Stimulated activated naive CD8-positive, alpha-beta T cell treated with anti-CD3 and anti-CD28 coated beads, Interleukin-15, amount 100 ng/mL, for 72 hours (primary cell): Measurements from ENCODE around the gene PLG.
A peak's percentile ranks its signal among the peaks of the same experiment; 100 is the strongest.
"Not testable (repeated sequence)": the region's sequence is repeated elsewhere in the genome, so short reads cannot be mapped to it uniquely, and the experiment has no call there.

Experiments used
- ATAC-seq: fragments of 150-1000 bp; cut with Tn5 transposase; 2 replicates; pipeline ENCODE4 v1.10.0; 2021; ENCODE audit warnings: mild to moderate bottlenecking, moderate library complexity
- DNase-seq, 2 donors: peaks; one replicate each; pipeline ENCODE4 v3.0.0; 2021 to 2022
- H3K27ac Mint-ChIP-seq, 2 donors: one replicate each; pipeline ENCODE4 v1.8.0; 2022; ENCODE audit warnings: mild to moderate bottlenecking in 2 of 2, mixed read lengths in 2 of 2, moderate library complexity in 2 of 2
- H3K27me3 Mint-ChIP-seq: one replicate; pipeline ENCODE4 v1.8.0; 2022; ENCODE audit warnings: mixed read lengths
- H3K4me1 Mint-ChIP-seq: one replicate; pipeline ENCODE4 v1.8.0; 2022; ENCODE audit warnings: mild to moderate bottlenecking, mixed read lengths
- H3K4me3 Mint-ChIP-seq, 2 donors: one replicate each; pipeline ENCODE4 v1.8.0; 2022; ENCODE audit warnings: mild to moderate bottlenecking in 2 of 2, mixed read lengths in 2 of 2, moderate library complexity in 1 of 2
- H3K9me3 Mint-ChIP-seq, 2 donors: one replicate each; pipeline ENCODE4 v1.8.0; 2022; ENCODE audit warnings: mixed read lengths in 2 of 2

The PLG gene

GRCh38 chr6:160690458-160690857 lies 11.6 kb upstream of the PLG start:
- ATAC-seq: no peak
- Mint-ChIP-seq H3K9me3 (no peaks in the 10 kb centered on the region), H3K27me3 (peaks cover 14% of the 10 kb centered on the region), H3K27ac (no peak overlapping the region), H3K4me1 (no peaks in the 10 kb centered on the region), H3K4me3 (no peak overlapping the region)
- no peak for DNase-seq

- Mint-ChIP-seq H3K4me1 (no peaks in the 10 kb centered on the region), H3K4me3 (no peak overlapping the region), H3K27me3 (peaks cover 19% of the 10 kb centered on the region), H3K9me3 (no peaks in the 10 kb centered on the region), H3K27ac (no peak overlapping the region)
- DNase-seq (no peak), ATAC-seq (no peak)
Measured at GRCh38 chr6:160691617-160692016, 10.4 kb upstream of the PLG start.

GRCh38 chr6:160692369-160692959 lies 9.6 kb upstream of the PLG start:
- no peak overlapping the region for H3K4me3 Mint-ChIP-seq
- no peak for ATAC-seq
- no peak for DNase-seq
- no peaks in the 10 kb centered on the region for H3K9me3 Mint-ChIP-seq
- no peaks in the 10 kb centered on the region for H3K4me1 Mint-ChIP-seq
- H3K27me3 Mint-ChIP-seq: peaks cover 19% of the 10 kb centered on the region
- H3K27ac Mint-ChIP-seq: no peak overlapping the region

DNA sequence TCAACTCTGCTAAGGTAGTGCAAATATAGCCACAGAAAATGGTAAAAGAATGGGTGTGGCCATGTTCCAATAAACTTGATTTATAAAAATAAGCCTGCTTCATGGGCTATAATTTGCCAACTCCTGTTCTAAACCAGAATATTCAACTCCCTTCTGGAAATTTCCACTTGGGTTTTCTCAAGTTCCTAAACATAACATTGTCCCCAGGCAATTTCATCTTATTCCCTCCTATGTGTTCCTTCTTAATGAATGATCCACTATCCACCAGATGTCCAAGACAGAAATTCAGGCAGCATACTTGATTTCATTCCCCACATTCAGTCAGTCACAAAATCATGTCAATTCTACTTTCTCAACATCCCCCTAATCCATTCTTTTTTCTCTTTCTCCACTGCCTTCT lies 7.0 kb upstream of the PLG start:
- H3K4me1 Mint-ChIP-seq, H3K4me3 Mint-ChIP-seq, H3K27ac Mint-ChIP-seq, DNase-seq, H3K9me3 Mint-ChIP-seq, ATAC-seq: not testable (repeated sequence)
- H3K27me3 Mint-ChIP-seq: peaks cover 27% of the 10 kb centered on the region

DNA sequence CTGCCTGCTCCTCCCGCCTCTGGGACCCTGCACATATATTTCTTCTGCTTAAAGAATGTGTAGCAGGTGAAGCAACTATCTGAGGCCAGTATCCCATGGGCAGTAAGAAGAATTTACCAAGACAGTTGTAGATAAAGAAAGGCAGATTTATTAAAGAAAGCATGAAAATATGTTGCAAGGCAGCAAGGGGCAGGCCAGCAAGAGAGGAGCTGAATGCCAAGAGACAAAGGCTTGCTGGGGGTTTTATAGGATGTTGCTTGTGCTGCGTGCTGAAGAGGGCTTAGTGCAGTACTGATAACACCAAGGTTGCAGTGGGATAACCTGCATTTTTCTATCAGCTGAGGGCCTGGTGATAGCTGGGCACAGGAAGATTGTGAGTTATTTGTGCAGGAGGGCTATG lies 6.4 kb upstream of the PLG start:
- H3K27ac Mint-ChIP-seq, H3K4me1 Mint-ChIP-seq, ATAC-seq, H3K9me3 Mint-ChIP-seq, DNase-seq, H3K4me3 Mint-ChIP-seq: not testable (repeated sequence)
- peaks cover 27% of the 10 kb centered on the region for H3K27me3 Mint-ChIP-seq

GRCh38 chr6:160696884-160697283 lies 5.2 kb upstream of the PLG start:
- H3K27ac Mint-ChIP-seq, H3K4me1 Mint-ChIP-seq, ATAC-seq, H3K4me3 Mint-ChIP-seq, DNase-seq, H3K9me3 Mint-ChIP-seq: not testable (repeated sequence)
- peaks cover 32% of the 10 kb centered on the region for H3K27me3 Mint-ChIP-seq

DNA sequence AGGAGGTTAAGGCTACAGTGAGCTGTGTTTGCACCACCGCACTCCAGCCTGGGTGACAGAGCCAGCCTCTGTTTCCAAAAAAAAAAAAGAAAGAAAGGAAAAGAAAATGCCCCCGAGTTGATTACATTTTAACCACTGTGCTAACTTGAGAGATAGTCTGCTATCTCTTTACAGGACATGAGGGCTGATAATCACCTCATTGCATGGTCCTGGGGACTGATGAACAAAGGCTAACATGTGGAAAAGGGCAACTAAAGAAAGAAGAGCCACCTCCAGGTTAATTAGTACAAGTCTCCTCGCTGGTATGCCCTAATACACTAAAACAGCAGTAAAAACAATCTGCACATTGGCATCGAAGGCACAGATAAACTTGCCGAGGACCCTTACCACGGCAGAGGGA lies 4.2 kb upstream of the PLG start:
- ATAC-seq (no peak), DNase-seq (no peak)
- Mint-ChIP-seq H3K9me3 (no peaks in the 10 kb centered on the region), H3K4me1 (no peaks in the 10 kb centered on the region), H3K4me3 (no peak overlapping the region), H3K27me3 (peaks cover 34% of the 10 kb centered on the region), H3K27ac (no peak overlapping the region)

GRCh38 chr6:160704688-160705087 lies 2.6 kb downstream of the PLG start:
- H3K4me3 Mint-ChIP-seq: not testable (repeated sequence)

GRCh38 chr6:160708993-160709392 lies 6.9 kb downstream of the PLG start:
- H3K4me1 Mint-ChIP-seq, H3K4me3 Mint-ChIP-seq, H3K27ac Mint-ChIP-seq, DNase-seq, H3K27me3 Mint-ChIP-seq, H3K9me3 Mint-ChIP-seq, ATAC-seq: not testable (repeated sequence)

More at GRCh38 chr6:160704688-160705087, 2.6 kb downstream of the PLG start:
- H3K27me3 Mint-ChIP-seq, ATAC-seq, H3K9me3 Mint-ChIP-seq, H3K27ac Mint-ChIP-seq, H3K4me1 Mint-ChIP-seq, DNase-seq: not testable (repeated sequence)

DNA sequence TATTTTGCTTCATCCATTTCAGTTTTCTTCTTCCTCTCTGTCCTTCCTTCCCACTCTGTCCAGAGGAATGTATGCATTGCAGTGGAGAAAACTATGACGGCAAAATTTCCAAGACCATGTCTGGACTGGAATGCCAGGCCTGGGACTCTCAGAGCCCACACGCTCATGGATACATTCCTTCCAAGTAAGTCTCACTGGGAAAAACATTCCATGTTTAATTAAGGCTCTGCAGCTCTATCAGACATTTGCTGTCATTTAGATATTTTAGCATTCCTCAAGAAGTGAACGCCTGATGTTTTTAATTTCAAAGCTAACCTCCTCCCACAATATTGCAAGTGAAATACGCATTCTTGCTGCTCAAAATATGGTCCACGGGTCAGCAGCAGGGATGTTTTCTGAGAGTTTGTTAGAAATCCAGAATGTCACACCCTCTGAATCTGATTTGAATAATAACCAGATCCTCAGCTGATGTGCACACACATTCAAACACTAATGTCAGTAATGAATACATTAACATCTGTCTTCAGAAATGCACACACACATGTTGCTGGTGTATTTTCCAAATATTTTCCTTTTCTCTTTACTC lies 12.8 kb downstream of the PLG start:
- H3K4me1 Mint-ChIP-seq: no peaks in the 10 kb centered on the region
- no peaks in the 10 kb centered on the region for H3K9me3 Mint-ChIP-seq
- no peak for ATAC-seq
- peaks cover 7% of the 10 kb centered on the region for H3K27me3 Mint-ChIP-seq
- DNase-seq: no peak
- no peak overlapping the region for H3K4me3 Mint-ChIP-seq
- no peak overlapping the region for H3K27ac Mint-ChIP-seq

DNA sequence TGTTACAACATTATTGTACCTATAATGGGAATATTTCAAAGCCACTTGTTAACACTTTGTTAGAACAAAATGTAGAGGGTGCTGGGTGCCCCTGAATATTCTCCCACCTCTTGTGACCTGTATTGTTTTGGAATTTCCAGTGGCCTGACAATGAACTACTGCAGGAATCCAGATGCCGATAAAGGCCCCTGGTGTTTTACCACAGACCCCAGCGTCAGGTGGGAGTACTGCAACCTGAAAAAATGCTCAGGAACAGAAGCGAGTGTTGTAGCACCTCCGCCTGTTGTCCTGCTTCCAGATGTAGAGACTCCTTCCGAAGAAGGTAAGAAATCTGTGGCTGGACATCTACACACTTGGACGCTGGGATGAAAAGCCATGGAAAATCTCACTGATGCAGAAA lies 28.9 kb downstream of the PLG start:
- H3K4me3 Mint-ChIP-seq: no peak overlapping the region
- no peaks in the 10 kb centered on the region for H3K4me1 Mint-ChIP-seq
- peaks cover 7% of the 10 kb centered on the region for H3K27me3 Mint-ChIP-seq
- no peak overlapping the region for H3K27ac Mint-ChIP-seq
- no peaks in the 10 kb centered on the region for H3K9me3 Mint-ChIP-seq
- DNase-seq (no peak), ATAC-seq (no peak)

GRCh38 chr6:160733050-160733646 lies 31.1 kb downstream of the PLG start:
- no peaks in the 10 kb centered on the region for H3K4me1 Mint-ChIP-seq
- no peaks in the 10 kb centered on the region for H3K9me3 Mint-ChIP-seq
- peaks cover 7% of the 10 kb centered on the region for H3K27me3 Mint-ChIP-seq
- H3K27ac Mint-ChIP-seq: no peak overlapping the region
- H3K4me3 Mint-ChIP-seq: no peak overlapping the region
- ATAC-seq (peak; percentile 61), DNase-seq (peak in 1 of 2 donors; percentile 28)

DNA sequence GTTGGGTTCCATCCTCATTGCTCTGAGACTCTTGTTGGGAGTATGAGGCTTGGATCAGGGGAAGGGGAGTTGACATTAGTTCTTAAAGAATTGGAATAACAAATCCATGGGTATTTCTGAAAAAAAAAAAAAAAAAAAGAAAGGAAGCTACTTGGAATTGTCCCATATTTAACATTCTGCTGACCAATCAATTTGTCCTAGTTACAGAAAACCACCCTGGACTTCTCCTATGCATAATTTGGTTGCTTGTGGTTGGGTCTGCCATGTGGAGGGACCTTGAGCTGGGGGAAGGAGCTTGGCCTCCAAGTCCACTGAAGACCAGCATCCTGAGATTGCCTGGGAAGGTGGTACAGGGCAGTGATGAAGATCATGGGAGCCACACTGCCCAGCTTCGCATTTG lies 32.6 kb downstream of the PLG start:
- DNase-seq (no peak), ATAC-seq (no peak)
- Mint-ChIP-seq H3K9me3 (no peaks in the 10 kb centered on the region), H3K27me3 (peaks cover 7% of the 10 kb centered on the region), H3K4me3 (no peak overlapping the region), H3K27ac (no peak overlapping the region), H3K4me1 (no peaks in the 10 kb centered on the region)

DNA sequence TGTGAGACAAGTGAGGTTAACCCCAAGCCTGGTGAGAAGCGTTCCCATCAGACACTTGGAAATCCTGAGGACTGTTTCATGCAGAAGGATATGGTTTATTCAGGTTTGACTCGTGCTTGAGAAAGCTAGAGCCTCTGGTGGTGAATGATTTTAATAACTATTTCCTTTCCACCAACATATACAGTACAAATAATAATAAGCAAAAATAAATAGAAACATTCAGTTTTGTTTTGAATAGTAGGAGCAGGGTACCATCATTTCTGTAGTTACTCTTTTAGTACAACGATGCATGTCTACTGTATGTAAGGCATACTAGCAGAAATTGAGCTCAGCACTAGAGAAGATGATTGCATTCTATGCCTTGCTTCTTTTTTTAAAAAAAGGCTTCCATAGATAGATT lies 33.5 kb downstream of the PLG start:
- no peak overlapping the region for H3K4me3 Mint-ChIP-seq
- no peaks in the 10 kb centered on the region for H3K4me1 Mint-ChIP-seq
- no peak overlapping the region for H3K27ac Mint-ChIP-seq
- peaks cover 7% of the 10 kb centered on the region for H3K27me3 Mint-ChIP-seq
- ATAC-seq (no peak), DNase-seq (no peak)
- H3K9me3 Mint-ChIP-seq: no peaks in the 10 kb centered on the region

- DNase-seq: no peak
- ATAC-seq: no peak
- H3K9me3 Mint-ChIP-seq: no peaks in the 10 kb centered on the region
- no peak overlapping the region for H3K4me3 Mint-ChIP-seq
- H3K4me1 Mint-ChIP-seq: no peaks in the 10 kb centered on the region
- peaks cover 6% of the 10 kb centered on the region for H3K27me3 Mint-ChIP-seq
- no peak overlapping the region for H3K27ac Mint-ChIP-seq
Measured at GRCh38 chr6:160737934-160738333, 35.9 kb downstream of the PLG start.

- Mint-ChIP-seq H3K9me3 (peaks cover 6 to 18% of the 10 kb centered on the region in 2 donors), H3K4me1 (no peaks in the 10 kb centered on the region), H3K27me3 (peaks cover 20% of the 10 kb centered on the region), H3K4me3 (no peak overlapping the region), H3K27ac (no peak overlapping the region)
- DNase-seq: no peak
- no peak for ATAC-seq
Measured at GRCh38 chr6:160739955-160740354, 37.9 kb downstream of the PLG start.
